GF-D8 (cell line): ENCODE data around the gene UVRAG.
A peak's percentile ranks its signal among the peaks of the same experiment; 100 is the strongest.

Experiments used
- DNase-seq: peaks from one replicate; lab custom pipeline; 2025; lab: John Stamatoyannopoulos, UW

Gene UVRAG

DNA sequence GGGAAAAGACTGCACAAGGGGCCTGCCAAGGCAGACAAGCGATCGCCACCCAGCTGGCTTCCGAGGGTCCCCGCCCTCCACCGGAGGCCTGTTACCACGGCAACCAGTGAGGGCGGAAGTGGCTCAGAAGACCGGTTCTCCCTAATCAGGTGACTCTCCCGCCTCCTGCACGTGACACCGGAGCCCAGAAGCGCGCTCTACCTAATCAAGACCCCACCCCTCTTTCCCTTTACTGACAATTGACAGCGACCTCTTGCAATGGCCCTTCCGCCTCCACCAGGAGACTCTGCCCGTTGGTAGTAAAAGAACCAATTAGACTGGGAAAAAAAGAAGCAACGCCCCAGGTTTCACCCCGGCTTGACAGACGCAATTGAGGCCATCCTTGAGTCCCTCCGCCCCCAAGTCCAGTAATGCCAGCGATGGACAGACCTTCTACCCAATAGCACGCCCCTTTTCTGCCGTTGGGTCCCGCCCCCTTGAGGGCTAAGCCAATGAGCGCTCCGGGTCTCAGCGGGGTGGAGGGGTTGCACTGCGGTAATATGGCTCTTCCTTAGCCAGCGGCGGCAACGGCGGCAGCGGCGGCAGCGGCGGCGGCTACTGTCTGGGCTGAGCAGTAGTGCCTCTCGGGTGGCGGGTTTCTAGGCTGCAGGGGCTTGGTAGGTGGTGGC lies at the start of gene UVRAG:
Gene UVRAG (plus strand): TSS at position 534 of the 668 bp plus-strand sequence. CDS start 198 bp downstream, outside the sequence.
- peak; percentile 98 for DNase-seq

DNA sequence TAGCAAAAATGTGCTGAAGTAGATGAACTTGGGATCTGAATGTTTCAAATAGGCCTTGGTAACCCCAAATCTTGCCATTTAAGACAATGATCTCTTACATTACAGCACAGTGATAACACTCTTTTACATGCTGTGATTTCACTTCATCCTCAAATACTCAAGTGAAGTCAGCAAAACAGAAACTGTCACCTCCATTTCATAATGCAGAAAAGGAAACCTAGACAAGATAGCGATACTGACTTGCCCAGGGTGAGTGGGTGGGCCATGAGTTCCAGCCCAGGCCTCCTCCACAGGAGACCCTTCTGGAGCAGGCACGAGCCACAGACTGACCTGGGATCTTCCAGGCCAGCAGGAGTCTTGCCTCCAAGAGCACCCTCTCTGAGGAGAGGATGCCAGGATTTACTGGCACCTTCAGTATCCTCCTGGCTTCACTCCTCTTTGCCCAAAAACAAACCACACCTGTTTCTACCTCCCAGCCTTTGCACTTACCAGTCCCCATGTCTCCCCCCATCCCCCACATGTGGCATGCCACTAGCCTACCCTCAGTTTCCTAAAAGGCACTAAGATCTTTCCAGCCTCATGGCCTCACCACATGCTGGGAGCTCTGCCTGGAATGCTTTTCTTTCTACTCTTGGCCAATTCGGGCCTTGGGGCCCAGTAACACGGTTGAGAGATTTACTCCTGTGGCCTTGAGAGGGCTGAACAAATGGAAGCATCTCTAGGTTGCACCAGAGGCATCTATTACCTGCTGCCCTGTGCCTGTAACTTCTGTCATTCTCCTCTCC lies 48.4 kb upstream of the UVRAG start:
- DNase-seq = no peak

DNA sequence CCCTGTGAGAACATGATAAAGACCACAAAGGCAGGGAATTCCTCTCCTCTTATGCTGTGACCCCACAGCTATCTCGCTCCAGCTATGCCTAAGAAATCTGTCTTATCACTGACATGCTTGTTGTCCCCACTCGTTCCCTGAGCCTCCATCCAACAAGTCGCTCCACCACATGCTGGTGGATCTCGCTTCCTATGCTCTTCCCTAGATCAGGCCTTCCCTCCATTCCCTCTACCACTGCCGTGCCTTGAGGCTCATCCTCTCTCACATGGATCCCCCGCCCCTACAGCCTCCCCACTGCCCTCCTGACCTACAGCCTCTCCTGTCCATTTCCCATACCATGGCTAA lies 47.8 kb upstream of the UVRAG start:
- no peak for DNase-seq

DNA sequence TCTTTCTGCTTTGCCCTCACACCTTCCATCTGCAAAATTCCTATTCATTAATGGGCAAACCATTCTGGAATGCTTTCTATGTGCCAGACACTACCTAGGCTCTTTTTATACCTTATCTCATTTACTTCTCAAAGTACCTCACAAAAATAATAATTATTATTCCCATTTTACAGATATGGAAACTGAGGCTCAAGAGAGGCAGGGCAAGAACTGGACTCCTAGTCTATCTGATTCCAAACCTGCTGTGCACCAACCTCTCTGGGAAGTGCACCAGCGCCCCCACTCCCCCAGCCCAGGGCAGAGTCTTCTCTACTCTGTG lies 47.3 kb upstream of the UVRAG start:
- DNase-seq = no peak

DNA sequence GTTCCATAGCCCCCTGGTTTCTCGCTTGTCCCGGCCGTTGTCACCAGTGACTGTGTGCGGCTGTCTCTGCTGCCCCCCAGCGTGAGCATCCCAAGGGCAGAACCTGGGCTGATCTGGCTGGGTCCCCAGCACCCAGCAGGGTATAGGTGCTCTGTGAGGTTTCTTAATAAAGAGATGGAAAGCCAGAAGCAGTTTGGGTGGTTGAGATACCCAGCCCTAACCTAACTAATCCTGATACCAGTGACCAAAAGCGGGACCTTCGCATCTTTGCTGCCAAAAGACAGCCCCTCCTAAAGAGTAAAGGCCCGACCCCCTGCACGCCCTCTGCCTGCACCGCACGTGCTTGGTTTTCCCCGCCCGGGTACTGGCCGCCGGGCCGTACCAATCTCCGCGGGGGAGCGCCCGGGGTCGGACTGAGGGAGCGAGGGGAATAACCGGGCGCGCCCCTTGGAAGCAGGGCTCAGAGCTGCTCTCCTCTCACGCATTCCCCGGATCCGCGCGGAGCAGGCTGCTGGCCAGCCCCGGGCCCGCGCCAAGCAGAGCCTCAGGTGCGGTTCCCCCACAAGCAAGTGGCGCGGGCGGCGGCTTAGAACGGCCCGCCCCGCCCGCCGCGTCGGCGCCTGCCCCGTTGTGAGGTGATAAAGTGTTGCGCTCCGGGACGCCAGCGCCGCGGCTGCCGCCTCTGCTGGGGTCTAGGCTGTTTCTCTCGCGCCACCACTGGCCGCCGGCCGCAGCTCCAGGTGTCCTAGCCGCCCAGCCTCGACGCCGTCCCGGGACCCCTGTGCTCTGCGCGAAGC lies 46.7 kb upstream of the UVRAG start, which contains the start of gene DGAT2:
Gene DGAT2 (plus strand): TSS at position 667 of the 797 bp plus-strand sequence. CDS start 214 bp downstream, outside the sequence.
- DNase-seq = peak; percentile 70

DNA sequence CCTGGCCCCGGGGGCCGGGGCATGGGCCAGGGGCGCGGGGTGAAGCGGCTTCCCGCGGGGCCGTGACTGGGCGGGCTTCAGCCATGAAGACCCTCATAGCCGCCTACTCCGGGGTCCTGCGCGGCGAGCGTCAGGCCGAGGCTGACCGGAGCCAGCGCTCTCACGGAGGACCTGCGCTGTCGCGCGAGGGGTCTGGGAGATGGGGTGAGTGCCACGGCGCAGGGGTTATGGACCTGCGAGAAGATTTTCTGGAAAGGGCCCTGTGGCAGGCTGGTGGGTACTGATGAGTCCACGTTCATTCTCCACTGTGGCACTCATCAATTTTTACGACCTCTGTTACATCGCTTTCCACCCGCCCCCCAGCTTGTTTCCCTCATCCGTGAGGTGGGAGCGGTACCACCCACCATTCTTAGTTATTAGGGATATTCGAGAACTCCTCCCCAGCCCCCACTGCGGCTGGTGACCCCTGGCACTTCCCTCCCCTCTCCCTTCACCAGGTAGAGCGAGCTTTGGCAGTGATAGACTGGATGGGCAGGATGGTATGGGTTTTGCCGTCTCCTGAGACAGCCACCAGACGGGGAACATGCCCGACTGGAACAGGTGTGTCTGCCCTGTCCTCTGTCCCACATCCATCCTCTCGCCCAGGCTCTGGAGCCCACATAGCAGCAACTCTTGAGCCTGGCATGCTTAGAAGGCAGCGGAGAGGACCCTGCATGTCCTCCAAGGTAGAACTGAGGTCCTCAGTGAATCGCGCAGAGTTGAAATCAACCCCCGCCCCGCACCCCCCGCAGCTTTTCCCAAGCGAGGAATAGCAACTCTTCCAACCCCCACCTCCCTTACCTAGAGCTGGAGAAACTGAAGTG lies 45.9 kb upstream of the UVRAG start:
- no peak for DNase-seq

DNA sequence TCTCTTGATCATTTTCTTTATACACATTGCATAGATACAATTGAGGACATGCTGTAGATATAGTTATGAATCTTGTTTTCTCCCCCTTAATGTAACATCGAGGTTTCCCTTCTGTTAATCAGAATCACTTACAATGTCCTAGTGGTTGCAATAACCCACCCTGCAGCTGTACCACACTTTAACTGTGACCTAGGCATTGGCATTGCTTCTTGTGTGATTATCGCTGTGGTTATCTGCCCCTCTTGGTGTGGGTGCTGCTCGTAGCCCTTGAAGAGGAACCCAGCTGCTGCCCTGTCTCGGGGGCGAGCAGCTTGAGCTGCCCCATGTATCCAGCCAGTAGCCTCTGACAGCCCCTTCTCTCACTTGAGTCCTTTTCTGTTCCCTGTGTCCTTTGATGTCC lies 44.9 kb upstream of the UVRAG start:
- no peak for DNase-seq

DNA sequence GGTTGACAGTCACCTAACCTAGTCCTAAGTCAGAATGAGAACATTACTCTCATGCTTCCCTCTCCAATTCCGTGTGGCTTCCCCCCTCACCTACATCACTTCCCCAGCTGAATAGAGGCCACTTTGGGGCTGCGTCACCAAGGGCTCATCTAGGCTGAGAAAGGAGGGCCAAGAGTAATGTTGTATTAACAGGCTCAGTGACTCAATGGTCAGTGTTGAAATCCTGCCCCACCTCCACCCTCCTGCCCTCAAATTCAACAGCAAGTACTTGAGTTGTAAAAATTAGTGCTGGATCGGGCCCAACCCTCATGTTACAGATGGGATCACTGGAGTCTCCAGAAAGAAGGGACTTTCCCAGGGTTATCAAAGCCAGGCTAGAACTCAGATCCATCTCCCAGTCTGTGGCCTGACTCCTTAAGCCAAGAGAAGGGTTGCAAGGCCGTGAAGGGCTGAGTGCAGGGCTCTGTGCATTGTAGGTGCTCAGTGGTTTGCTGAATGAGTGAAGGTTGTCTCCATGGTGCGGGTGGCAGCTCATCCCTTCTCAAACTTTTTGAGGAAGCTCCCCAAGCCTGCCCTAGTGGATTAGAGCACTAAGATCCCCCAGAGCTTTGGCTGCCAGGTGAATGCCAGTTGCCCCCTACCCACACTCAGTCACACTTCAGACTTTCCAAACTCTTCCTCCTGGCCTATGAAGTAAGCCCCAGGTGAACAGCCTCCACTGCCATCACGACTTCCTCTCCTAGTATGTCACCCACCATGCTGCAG lies 43.2 kb upstream of the UVRAG start:
- DNase-seq = no peak

DNA sequence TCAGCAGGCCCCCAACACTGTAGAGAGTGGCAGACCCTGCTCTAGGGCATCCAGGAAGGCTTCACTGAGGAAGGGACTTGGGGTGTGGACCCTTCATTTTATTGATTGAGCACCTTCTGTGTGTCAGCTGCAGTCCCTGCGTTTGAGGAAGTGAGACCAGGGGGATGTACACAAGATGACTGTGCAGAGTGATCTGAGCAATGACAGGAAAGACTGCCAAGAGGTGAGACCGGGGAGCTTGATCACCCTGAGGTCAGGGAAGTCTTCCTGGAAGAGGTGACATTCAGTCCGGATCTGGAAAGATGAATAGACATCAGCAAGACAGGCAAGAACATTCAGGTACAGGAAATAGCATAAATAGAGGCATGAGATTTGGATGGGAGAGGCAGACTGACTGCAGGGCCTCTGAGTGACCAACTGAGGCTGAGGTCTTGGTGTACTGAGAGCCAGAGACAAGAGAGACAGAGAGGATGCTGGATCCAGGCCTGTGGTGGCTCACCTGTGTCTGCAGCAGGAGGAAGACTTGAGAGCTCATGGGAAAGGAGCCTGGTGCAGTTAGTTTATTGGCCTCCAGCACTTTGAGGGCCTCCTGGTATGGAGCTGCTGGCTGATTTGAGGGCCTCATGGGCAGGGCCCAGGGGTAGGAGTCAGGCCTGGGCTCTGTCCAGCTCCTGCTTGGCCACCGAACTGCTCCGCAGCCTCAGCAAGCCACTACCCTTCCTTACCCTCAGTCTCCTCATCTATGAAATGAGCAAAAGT lies 41.2 kb upstream of the UVRAG start:
- DNase-seq = peak; percentile 35

DNA sequence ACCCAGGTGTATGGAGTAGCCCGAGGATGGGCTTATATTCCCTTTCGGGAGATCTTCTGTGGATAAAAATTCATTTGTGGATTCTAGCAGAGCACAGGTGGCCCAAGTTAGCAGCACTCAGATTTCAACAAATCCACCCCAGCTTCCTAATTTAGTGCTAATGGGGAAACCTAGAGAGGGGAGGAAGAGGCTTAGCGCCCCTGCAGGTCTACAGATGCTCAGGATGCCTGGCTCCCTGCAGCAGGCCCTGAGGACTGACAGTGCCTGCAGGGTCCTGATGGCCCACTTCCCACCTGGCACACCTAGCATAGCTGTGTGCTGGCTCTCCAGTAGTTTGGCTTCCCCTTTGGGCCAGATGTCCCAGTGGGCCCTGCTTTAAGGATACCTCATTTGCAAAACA lies 40.0 kb upstream of the UVRAG start:
- no peak for DNase-seq

DNA sequence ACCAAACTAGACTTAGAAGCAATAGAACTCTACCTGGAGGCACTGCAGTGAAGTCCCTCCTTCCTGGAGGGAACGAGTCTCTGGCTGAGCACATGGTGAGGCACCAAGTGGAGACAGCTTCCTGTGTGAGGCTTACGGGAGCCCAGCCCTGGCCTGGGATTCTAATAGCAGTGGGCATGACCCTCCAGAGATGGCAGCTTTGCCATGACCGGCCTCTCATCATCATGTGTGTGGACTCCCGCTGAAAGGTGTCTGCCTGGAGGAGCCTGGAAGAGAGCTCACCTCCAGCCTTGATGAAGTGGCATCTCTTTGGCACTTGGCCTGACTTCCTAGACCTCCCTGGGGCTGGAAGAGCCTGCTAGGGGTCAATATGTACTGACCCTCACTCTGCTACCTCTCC lies 38.5 kb upstream of the UVRAG start:
- no peak for DNase-seq

DNA sequence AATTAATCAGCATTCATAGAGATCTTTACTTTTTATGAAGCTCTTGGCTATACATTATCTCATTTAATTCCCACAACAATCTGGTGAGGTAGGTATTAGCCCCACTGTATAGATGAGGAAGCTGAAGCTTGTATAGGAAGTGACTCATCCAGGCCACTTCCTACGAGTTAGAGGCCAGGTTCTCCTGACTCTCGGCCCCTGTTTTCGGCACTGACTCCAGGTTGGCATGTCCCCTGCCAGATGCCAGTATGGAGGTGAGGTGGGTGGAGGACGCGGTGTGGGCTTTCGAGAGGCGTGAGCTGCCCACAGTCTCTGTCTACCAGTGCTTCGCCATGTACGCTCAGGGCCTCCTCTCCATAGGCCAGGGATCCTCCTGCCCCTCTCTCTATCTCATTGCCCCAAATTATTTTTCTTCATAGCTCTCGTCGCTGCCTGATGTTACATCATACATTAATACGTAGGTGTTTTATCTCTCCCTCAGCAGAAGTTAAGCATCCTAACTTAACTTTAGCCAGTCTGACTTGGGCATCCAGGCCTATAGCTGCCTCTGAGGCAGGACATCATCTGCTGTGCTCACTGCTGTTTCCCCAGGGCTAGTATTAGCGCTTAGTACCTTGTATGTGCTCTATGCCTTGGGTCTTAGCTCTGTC lies 37.4 kb upstream of the UVRAG start:
- no peak for DNase-seq

DNA sequence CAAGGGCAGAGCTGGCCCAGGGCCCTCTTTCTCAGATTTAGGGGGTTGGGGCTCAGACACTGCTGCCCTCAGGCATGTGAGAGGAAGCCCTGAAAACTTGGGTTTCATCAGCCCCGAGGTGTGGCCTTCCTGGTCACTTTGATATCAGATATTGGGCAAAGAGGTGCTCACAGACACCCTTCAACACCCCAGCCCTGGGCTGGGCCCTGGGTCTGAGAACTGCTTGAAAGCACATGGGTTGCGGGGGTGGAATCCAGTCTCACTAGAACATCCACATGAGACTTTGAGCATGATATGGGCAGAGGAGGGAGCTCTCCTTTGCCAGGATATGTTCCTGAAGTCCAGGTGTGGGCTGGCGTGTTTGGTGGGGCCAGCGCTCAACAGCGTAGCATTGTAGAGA lies 36.0 kb upstream of the UVRAG start:
- no peak for DNase-seq

DNA sequence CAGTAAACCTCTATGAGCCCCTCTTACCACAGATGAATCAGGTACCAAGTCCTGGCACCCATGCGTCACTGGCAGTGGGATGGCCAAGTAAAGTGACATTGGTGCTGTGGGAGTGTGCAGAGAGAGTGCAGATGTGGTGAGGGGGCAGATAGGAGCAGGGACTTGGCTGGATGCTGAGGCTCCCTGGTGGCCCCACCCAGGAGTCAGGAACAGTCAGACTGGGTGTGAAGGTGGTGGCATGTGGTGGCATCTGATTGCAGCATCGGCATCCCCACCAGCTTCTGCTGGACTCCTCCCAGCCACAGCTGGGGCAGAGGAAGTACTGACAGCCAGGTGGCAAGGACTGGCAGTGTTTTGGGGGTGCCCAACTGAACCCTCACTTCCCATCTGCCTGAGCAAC lies 35.0 kb upstream of the UVRAG start:
- no peak for DNase-seq

DNA sequence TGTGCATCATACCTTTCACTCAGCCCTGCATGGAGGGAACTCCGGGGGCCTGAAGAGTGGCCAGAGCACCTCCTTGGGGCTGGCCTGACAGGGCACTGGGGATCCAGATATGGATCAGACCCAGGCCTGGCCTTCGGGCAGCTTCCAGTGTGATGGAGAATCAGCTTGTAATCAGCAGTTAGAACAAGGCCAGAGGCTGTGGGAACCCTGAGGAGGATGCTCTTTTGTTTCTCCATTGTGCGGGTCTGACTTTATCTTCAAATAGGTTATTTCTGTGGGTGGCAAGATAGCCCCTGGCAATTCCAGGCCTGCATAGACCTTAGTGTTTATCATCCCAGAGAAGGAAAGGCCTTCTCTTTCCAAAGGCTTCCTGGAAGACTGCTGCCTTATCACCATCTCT lies 34.1 kb upstream of the UVRAG start:
- no peak for DNase-seq

DNA sequence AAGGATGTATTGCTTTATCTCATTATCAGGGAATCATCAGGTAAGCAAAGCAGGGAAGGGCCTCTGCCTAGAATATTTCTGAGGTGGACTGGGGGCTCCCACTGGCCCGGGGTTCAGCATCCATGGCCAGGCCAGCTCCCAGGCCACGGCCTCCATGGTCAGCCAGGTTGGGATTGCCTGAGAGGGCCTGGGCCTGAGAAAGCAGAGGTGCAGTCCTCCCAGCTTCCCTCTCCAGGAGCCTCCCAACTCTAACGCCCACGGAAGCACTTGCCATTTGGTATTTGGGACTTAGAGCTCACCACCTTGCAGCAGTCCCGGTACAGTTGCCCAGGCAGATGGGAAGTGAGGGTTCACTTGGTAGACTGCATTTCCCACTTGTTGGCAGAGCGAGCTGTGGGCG lies 33.7 kb upstream of the UVRAG start:
- no peak for DNase-seq

DNA sequence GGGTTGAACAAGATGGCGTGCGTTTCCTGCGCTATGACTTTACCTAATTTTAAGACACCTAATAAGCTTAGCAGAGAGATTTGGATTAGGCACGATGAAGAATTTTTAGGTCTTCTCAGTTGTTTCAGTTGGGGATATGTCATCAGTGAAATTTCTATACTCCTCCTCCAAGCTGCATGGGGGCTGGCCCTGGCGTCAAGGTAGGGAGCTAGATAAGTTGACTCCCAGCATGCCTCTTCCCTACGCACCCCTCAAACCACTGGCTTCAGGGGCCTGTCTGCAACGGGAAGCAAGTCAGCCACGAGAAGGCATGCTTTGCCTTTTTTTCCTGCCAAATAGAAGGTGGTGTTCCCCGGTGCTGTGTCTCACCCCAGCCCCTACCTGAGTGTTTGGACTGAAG lies 33.2 kb upstream of the UVRAG start:
- DNase-seq = no peak

DNA sequence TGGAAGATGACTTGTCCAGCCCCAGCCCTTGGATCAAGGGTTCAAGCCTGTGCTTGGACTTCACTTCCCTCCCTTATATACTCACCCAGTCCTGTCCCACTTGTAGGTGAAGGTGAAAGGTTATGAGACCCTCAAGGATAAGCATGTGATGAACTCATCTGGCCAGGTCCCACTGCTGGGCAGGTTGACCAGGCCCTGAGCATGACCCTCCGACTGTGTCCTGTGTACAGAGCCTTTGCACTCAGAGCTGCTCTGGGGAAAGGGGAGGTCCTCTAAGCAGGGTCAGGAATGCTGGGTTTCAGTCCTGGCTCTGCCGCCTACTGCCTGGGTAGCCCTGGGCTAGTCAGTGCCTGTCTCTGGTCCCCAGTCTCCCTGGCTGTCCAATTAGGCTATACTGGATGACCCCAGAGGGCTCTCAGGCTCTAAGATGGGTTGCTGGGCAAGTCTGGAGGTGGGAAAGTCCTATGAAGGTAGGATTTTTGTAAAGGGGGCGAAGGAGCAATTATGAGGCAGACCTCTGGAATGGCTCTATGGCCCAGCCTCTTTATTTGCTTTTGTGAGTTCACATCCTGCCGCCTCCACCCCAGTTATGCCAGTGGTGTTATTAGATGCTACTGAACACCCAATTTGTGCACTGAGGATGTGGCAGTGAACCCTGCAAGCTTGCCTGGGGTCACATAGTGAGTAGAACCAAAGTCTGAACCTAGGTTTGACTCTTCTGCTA lies 32.3 kb upstream of the UVRAG start:
- no peak for DNase-seq

DNA sequence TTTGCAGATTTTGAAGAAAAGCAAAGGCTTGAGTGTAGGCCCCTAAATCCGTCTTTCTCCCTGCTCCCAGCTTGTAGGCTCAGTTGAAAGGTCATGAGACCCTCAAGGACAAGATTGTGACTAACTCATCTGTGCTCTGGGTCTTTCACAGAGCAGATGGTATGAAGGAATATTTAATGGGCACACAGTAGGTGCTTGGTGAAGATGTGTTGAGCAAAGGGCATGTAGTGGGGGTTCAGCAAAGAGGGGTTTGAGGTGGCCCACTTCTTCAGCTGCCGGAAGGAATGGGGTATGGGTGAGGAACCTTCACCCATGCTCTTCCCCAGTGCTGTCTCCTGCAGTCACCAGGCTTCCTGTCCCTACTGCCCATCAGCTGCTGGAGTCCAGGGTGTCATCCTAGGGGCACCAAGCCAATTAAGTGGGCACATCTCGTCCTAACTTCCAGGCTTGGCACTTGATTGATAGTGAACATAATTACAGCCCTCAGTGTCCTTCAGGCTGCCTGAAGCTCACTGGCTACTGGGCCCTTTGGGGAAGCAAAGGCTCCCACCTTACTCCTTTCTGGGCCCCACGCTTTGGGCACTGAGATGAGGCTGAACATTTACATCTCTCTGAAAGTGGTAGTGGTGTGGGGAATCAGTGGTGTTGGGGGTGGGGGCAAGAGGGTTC lies 31.5 kb upstream of the UVRAG start:
- DNase-seq = no peak
